Activated T-helper 9 cell treated with anti-CD3 and anti-CD28 coated beads, Interleukin-2, amount 50 U/mL, for 16 hours (primary cell): ENCODE data around the gene POU2AF2.

Experiments
- DNase-seq: peaks from one replicate; pipeline ENCODE4 v3.0.0-alpha.2; 2020; ENCODE audit warnings: low read depth

POU2AF2 gene

DNA sequence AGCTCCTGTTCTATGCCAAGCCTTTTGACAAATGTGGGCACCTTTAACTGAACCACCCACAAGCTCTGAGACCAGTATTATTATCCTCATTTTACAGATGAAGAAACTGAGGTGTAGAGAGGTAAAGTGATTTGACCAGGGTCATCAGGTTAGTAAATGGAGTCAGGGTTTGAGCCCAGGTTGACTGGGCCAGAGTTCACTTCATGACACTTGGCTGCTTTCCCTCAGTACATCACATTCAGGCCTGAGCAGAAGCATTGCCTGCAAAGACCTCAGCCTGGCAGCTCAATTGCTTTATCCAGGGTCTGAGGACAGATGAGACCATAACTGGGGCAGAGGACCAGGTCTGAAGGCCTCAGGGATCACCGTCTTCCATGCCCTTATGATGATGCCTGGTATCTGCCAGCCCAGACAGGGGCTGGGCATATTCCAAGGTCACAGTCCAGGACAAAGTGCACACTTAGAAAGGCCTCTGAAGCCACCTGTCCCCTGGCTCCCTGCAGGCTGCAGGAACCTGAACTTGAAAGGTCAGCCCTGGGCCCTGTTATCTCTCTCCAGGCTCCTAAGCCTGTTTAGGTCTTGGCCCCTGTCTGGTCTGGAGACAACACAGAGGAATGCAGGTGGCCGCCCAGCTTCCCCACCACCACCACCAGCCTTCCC lies 84.8 kb downstream of the POU2AF2 start:
- no peak for DNase-seq

DNA sequence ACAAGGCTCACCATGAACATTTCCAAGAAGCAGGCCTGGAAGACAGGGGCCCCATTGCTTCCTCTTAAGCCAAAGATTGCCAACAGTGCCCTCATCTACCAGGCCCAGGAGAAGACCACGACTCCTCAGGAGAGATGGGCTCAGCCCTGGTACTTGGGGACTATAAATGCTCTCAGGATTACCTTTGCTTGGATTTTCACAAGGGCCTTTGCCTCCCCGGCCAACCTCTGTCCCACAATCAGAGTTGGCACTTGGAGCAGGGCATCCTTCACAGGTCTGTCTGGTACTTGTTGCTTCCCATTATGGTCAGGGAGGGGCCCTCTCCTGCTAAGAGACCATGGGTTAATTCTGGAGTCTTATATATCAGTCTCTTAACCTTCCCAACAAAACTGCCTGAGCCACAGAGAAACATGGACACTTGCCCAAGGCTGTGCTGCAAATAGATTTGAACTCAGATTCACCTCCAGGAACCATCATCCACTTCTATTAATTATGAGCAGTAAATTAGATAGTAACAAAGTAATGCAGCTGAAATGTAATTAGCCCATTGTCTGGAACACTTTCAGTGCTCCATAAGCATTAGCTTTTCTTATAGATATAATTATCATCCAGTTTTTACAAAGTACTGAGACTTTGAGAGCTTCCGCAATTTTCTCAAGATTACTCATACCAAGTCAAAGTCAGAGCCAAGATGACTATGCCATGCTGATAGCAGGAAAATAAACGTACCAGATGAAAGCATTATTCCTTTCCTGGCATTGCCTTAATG lies 86.4 kb downstream of the POU2AF2 start:
- no peak for DNase-seq

DNA sequence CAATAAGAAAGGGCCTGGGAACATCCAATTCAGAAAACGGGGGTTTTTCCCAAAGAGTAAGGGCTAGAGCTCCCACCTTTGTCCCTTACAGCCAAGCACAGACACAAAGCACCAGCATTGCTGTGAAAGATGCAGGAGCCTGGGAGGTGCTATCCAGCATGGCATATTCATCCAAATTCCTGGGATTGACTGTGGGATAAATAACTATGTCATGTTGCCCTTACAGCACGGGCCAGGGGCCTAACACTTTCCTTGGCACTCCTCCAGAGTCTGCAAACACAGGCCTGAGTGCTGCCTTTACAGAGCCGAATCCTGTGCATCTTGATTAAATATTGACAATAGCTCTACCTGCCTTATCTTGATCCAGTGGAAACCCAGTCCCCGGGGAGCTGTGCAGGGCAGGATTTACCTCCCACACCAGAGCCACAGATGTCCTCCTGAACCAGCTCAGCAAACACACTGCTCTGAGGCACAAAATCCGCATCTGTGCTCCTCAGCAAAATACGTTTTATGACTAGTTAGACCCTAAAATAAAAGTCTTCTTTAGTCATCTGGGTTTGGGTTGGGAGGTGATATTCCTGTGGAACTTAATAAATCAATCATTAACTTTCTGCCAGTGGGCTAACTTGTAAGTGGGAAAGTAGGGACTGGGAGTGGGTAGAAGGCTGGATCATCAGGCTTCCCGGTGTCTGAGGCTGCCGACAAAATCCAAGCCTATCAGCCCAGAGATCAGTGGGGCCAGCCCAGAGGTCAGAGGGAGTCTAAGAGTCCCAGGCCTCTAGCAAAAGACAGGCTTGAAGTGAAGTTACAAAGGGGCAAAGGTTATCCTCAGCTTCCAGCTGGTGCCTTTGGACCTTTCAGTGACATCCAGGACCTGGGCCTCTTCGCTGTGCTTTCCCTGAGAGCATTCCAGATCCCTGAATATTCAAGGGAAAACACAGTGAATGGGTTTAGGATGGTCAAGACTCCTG lies 89.3 kb downstream of the POU2AF2 start:
- no peak for DNase-seq

DNA sequence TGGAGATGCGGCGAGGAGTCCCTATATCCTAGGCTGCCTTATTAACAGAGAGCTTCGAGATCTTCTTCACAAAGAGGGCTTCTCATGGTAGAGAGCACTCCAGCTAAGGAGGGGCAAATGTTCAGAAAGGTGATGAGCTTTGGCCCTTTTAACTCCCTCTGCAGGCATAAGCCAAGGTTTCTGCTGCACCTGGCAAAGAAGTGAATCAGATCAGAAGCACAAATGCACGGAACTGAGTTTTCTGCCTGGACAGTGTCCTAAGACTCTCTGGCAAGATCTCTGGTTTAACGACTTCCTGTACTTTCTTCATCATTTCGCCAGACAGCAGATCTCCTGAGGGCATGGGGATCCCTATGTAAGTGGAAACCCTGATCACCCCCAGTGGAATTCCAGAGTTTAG lies 90.0 kb downstream of the POU2AF2 start:
- no peak for DNase-seq
